ENCODE results near the gene PDE7B. TPM values are rescaled to one million over a fixed set of nuclear protein-coding genes. Genes with fewer than 3 reads are reported as not detected.

PDE7B gene
- total RNA-seq, 1 experiment from 2014 or later, result not detected

- DNase-seq (ENCODE audit: low spot score) (no peak), ATAC-seq (no peak)
- Mint-ChIP-seq H3K9me3 (no peaks in the 10 kb centered on the region), H3K4me3 (no peak overlapping the region), H3K27me3 (ENCODE audit: low read depth) (peaks cover 2% of the 10 kb centered on the region; the same call in 1 of the 2 replicates), H3K36me3 (no peaks in the 10 kb centered on the region), H3K27ac (no peak overlapping the region), H3K4me1 (no peaks in the 10 kb centered on the region)
- POLR2A ChIA-PET, result no interaction called here
- CTCF ChIA-PET, result no interaction called here
- TF ChIP-seq ETV6 (CRISPR knock-in tag; IDR thresholded peaks at IDR 0.05) (no peak), ZNF512 (CRISPR knock-in tag; IDR thresholded peaks at IDR 0.05; ENCODE audit: borderline replicate concordance) (no peak), ZNF425 (CRISPR knock-in tag; conservative IDR thresholded peaks at IDR 0.05) (no peak)
Measured at GRCh38 chr6:136129365-136129764, 277.9 kb downstream of the PDE7B start.

GRCh38 chr6:136134268-136134667 is 282.8 kb downstream of the PDE7B start:
- no peak for DNase-seq (ENCODE audit: low spot score)
- POLR2A ChIA-PET, result no interaction called here
- H3K4me3 Mint-ChIP-seq, result no peak overlapping the region
- no peak overlapping the region for H3K27ac Mint-ChIP-seq
- H3K27me3 Mint-ChIP-seq (ENCODE audit: low read depth), result no peaks in the 10 kb centered on the region; the same call in 1 of the 2 replicates
- H3K36me3 Mint-ChIP-seq, result no peaks in the 10 kb centered on the region
- CTCF ChIA-PET, result interaction anchor here (0.7 kb wide), 1 partner anchor 530 kb away, joined by 4 read pairs; no protein-coding TSS in a partner anchor
- no peak for ATAC-seq
- no peaks in the 10 kb centered on the region for H3K4me1 Mint-ChIP-seq
- no peak for TF ChIP-seq HMGA2 (CRISPR knock-in tag; IDR thresholded peaks at IDR 0.05)
- no peak for TF ChIP-seq PRDM15 (CRISPR knock-in tag; IDR thresholded peaks at IDR 0.05)
- no peak for TF ChIP-seq NR2C2 (CRISPR knock-in tag; IDR thresholded peaks at IDR 0.05)
- no peak for TF ChIP-seq SMAD3 (CRISPR knock-in tag; IDR thresholded peaks at IDR 0.05; ENCODE audit: borderline replicate concordance)
- no peak for TF ChIP-seq CDX4 (CRISPR knock-in tag; IDR thresholded peaks at IDR 0.05; ENCODE audit: borderline replicate concordance)
- no peak for TF ChIP-seq HMGXB4 (CRISPR knock-in tag; IDR thresholded peaks at IDR 0.05)
- no peak for TF ChIP-seq MXD4 (CRISPR knock-in tag; IDR thresholded peaks at IDR 0.05; ENCODE audit: borderline replicate concordance)
- TF ChIP-seq PRRX2 (CRISPR knock-in tag; IDR thresholded peaks at IDR 0.05), result no peak
- no peaks in the 10 kb centered on the region for H3K9me3 Mint-ChIP-seq

GRCh38 chr6:136134751-136135150 is 283.2 kb downstream of the PDE7B start:
- H3K27ac Mint-ChIP-seq, result no peak overlapping the region
- no peaks in the 10 kb centered on the region for H3K4me1 Mint-ChIP-seq
- ChIA-PET POLR2A (no interaction called here), CTCF (interaction anchor here (0.7 kb wide), 1 partner anchor 530 kb away, joined by 4 read pairs; no protein-coding TSS in a partner anchor)
- no peak for DNase-seq (ENCODE audit: low spot score)
- H3K27me3 Mint-ChIP-seq (ENCODE audit: low read depth), result no peaks in the 10 kb centered on the region; the same call in 1 of the 2 replicates
- no peak overlapping the region for H3K4me3 Mint-ChIP-seq
- no peak for ATAC-seq
- no peaks in the 10 kb centered on the region for H3K36me3 Mint-ChIP-seq
- TF ChIP-seq USF2 (CRISPR knock-in tag; IDR thresholded peaks at IDR 0.05), result no peak
- no peak for TF ChIP-seq ARID4B (CRISPR knock-in tag; IDR thresholded peaks at IDR 0.05; ENCODE audit: borderline replicate concordance)
- no peak for TF ChIP-seq SOX15 (CRISPR knock-in tag; IDR thresholded peaks at IDR 0.05)
- H3K9me3 Mint-ChIP-seq, result no peaks in the 10 kb centered on the region; the same call in 1 of the 2 replicates

Data from WTC11 (cell line).